DOHH2 (cell line): ENCODE data around the gene EHD4.

Source experiments
- H3F3A ChIP-seq: fragments of 200-600 bp; sonication (generic), shearing (Covaris generic); 2 replicates; pipeline ENCODE4 v1.6.0; 2016; ENCODE audit warnings: antibody characterized with exemption, mild to moderate bottlenecking; ENCODE audit not compliant: control insufficient read depth, insufficient read depth
- H3K27ac ChIP-seq: fragments of 200-600 bp; sonication (generic); 2 replicates; pipeline ENCODE4 v1.5.1; 2014; ENCODE audit warnings: low read depth, mild to moderate bottlenecking, low read length, moderate library complexity
- H3K27me3 ChIP-seq: fragments of 200-600 bp; sonication (generic); 2 replicates; pipeline ENCODE4 v1.6.1; 2014; ENCODE audit warnings: mild to moderate bottlenecking, low read length, mixed read lengths; ENCODE audit not compliant: control insufficient read depth
- H3K36me3 ChIP-seq: fragments of 200-600 bp; sonication (generic); 2 replicates; pipeline ENCODE4 v1.6.1; 2014; ENCODE audit warnings: mild to moderate bottlenecking, low read length, moderate library complexity, mixed read lengths; ENCODE audit not compliant: control insufficient read depth
- H3K4me1 ChIP-seq: fragments of 200-600 bp; sonication (generic); 2 replicates; pipeline ENCODE4 v1.6.1; 2014; ENCODE audit warnings: mild to moderate bottlenecking, low read length, mixed read lengths; ENCODE audit not compliant: control insufficient read depth
- H3K4me2 ChIP-seq: fragments of 200-600 bp; sonication (generic); 2 replicates; pipeline ENCODE4 v1.6.0; 2014; ENCODE audit warnings: mild to moderate bottlenecking, low read length, moderate library complexity
- H3K4me3 ChIP-seq: fragments of 200-600 bp; sonication (generic); 2 replicates; pipeline ENCODE4 v1.5.1; 2014; ENCODE audit warnings: mild to moderate bottlenecking, low read length, mixed read lengths
- H3K79me2 ChIP-seq: fragments of 200-600 bp; sonication (generic); 2 replicates; pipeline ENCODE4 v1.6.1; 2014; ENCODE audit warnings: mild to moderate bottlenecking, low read length, mixed read lengths; ENCODE audit not compliant: control insufficient read depth
- H3K9me2 ChIP-seq: fragments of 200-600 bp; sonication (generic); replicated peaks from 2 replicates; pipeline ENCODE4 v1.6.1; 2014; ENCODE audit warnings: mild to moderate bottlenecking, low read length, mixed read lengths; ENCODE audit not compliant: control insufficient read depth
- H3K9me3 ChIP-seq: fragments of 200-600 bp; sonication (generic); 2 replicates; pipeline ENCODE4 v1.6.1; 2014; ENCODE audit warnings: antibody characterized with exemption, low read length, mixed read lengths; ENCODE audit not compliant: control insufficient read depth, insufficient read depth
- H4K20me1 ChIP-seq: fragments of 200-600 bp; sonication (generic); 2 replicates; pipeline ENCODE4 v1.6.0; 2014; ENCODE audit warnings: low read depth, mild to moderate bottlenecking, antibody characterized with exemption, low read length, moderate library complexity; ENCODE audit not compliant: control insufficient read depth, insufficient read depth
- CTCF ChIP-seq: fragments of 200-600 bp; sonication (generic); IDR thresholded peaks from one replicate; pipeline ENCODE4 v1.5.1; 2014; ENCODE audit warnings: antibody characterized with exemption, mild to moderate bottlenecking, low read depth, low read length; ENCODE audit not compliant: poor library complexity, severe bottlenecking
- EZH2phosphoT487 ChIP-seq: fragments of 200-600 bp; sonication (generic); IDR thresholded peaks from 2 replicates; pipeline ENCODE4 v1.6.1; 2017; ENCODE audit warnings: borderline replicate concordance, mild to moderate bottlenecking, antibody characterized with exemption, low read length, moderate library complexity, mixed read lengths

The EHD4 gene

GRCh38 chr15:41950127-41950483, 22.3 kb downstream of the EHD4 start:
- Histone ChIP-seq H3K27ac (no peak overlapping the region), H3K9me3 (no peaks in the 10 kb centered on the region), H3K36me3 (peaks cover 14% of the 10 kb centered on the region), H3K4me3 (no peak overlapping the region), H4K20me1 (no peaks in the 10 kb centered on the region), H3K27me3 (no peaks in the 10 kb centered on the region), H3K4me1 (no peaks in the 10 kb centered on the region), H3K79me2 (0 out of 2 replicates have a peak, but pooled peaks cover 2% of the 10 kb centered on the region), H3F3A (no peaks in the 10 kb centered on the region), H3K9me2 (no peaks in the 10 kb centered on the region), H3K4me2 (no peak overlapping the region)
- no peak for TF ChIP-seq CTCF
- TF ChIP-seq EZH2phosphoT487: no peak

- no peaks in the 10 kb centered on the region for H3F3A ChIP-seq
- H3K4me2 ChIP-seq: no peak overlapping the region
- no peaks in the 10 kb centered on the region for H3K9me3 ChIP-seq
- H3K36me3 ChIP-seq: peaks cover 14% of the 10 kb centered on the region
- H3K27ac ChIP-seq: no peak overlapping the region
- no peak overlapping the region for H3K4me3 ChIP-seq
- no peak for TF ChIP-seq EZH2phosphoT487
- TF ChIP-seq CTCF: no peak
- no peaks in the 10 kb centered on the region for H4K20me1 ChIP-seq
- H3K79me2 ChIP-seq: no peaks in the 10 kb centered on the region
- no peaks in the 10 kb centered on the region for H3K4me1 ChIP-seq
- no peaks in the 10 kb centered on the region for H3K27me3 ChIP-seq
- no peaks in the 10 kb centered on the region for H3K9me2 ChIP-seq
Measured at GRCh38 chr15:41949401-41950126, 22.8 kb downstream of the EHD4 start.

GRCh38 chr15:41948490-41948889, 23.9 kb downstream of the EHD4 start:
- Histone ChIP-seq H3K27ac (no peak overlapping the region), H3K4me1 (no peaks in the 10 kb centered on the region), H3K79me2 (no peaks in the 10 kb centered on the region), H3K9me3 (no peaks in the 10 kb centered on the region), H3K4me2 (no peak overlapping the region), H3K9me2 (no peaks in the 10 kb centered on the region), H3K36me3 (peaks cover 11% of the 10 kb centered on the region), H3K27me3 (no peaks in the 10 kb centered on the region), H4K20me1 (no peaks in the 10 kb centered on the region), H3K4me3 (no peak overlapping the region), H3F3A (no peaks in the 10 kb centered on the region)
- TF ChIP-seq EZH2phosphoT487 (no peak), CTCF (no peak)
